Muscle of back (tissue), 11 donors: ENCODE data around the gene ATP10A. TPM values are rescaled to one million over a fixed set of nuclear protein-coding genes. Genes with fewer than 3 reads are reported as not detected.
A peak's percentile ranks its signal among the peaks of the same experiment; 100 is the strongest.

Experiments
- DNase-seq, 3 donors: peaks; one replicate each; pipeline versions ENCODE4 v3.0.0 to v3.0.0-alpha.2; 2013
- polyA plus RNA-seq, 10 donors: library from polyadenylated mRNA; unstranded; fragments of 120-200 nt; gene quantifications; one replicate each; pipeline ENCODE4 v1.2.1, GENCODE V29; 2013; ENCODE audit not compliant: insufficient read length in 10 of 10

Gene ATP10A
- polyA plus RNA-seq, 10 donors = 2.3 to 4.1 (median 2.8) TPM

DNA sequence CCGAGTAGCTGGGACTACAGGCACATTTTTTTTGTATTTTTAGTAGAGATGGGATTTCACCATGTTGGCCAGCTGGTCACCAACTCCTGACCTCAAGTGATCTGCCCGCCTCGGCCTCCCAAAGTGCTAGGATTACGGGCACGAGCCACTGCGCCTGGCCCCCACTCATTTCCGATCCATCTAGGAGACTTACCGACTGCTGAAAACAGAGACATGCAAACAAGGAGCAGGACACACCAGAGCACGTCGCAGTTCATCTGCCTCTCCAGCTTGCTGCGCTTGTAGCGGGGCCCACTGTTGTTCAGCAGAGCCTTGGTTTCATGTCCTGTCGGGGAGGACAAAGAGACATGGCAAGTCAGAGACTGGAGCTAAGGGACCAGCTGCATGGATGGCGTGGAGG lies 137.4 kb downstream of the ATP10A start:
- DNase-seq = no peak

DNA sequence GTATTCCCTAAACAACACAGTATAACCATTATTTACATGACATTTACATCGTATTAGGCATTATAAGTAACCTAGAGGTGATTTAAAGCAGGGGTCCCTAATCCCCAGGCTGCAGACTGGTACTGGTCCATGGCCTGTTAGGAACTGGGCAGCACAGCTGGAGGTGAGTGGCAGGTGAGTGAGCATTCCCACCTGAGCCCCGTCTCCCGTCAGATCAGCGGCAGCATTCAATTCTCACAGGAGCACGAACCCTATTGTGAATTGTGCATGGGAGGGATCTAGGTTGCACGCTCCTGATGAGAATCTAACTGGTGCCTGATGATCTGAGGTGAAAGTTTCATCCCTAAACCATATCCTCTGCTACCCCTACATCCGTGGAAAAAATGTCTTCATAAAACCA lies 138.2 kb downstream of the ATP10A start:
- no peak for DNase-seq

DNA sequence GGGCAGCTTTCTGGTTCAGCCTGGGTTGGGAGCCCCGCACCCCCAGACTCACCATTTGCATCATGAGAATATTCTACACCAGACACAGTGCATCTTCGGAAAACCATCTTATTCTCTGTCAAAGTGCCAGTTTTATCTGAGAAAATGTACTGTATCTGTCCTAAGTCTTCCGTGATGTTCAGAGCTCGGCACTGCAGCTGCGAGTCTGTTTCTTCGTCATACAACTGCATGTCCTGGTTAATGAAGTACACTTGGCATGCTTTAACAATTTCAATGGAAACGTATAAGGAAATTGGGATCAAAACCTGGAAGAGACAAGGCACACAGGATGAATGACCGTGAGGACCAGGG lies 141.5 kb downstream of the ATP10A start:
- DNase-seq = no peak

DNA sequence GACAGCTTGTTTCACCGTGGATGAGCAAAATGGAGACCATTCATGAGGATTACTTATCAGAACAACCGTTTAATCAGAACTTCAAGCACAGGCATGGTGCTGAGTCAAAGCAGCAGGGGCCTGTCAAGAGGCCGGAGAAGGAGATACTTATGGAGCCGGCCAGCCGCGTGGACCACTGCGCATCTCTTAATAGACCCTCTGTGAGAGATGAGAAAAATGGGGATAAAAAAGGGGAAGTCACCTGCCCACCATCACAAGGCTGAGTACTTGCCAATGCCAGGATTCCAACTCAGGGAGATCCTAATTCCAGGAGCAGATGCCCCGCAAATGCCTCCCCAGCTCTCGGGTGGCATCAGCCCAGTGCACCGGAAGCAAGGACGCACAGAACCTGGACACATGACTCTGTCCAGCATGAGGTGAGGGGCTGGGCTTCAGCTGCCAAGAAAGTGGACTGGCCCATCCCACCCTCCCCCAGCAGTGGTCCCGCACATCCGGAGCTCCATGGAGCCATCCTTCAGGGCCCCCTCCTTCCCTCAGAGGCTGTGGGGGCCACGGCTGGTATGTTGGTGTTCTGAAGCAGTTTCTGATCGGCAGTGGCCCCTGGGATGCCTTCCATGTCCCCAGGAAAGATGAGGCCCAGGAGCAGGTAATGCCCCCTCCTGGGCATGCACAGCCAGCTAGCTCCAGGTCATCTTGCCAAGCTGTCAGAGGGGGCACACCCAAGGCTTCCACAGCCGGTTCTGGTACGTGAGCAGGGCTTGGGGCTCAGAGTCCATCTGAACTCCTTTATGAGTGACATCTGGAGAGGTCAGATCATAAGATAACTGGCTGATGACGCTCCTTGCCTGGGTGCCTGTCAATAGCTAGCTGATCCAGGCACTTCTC lies 143.8 kb downstream of the ATP10A start:
- DNase-seq = no peak

DNA sequence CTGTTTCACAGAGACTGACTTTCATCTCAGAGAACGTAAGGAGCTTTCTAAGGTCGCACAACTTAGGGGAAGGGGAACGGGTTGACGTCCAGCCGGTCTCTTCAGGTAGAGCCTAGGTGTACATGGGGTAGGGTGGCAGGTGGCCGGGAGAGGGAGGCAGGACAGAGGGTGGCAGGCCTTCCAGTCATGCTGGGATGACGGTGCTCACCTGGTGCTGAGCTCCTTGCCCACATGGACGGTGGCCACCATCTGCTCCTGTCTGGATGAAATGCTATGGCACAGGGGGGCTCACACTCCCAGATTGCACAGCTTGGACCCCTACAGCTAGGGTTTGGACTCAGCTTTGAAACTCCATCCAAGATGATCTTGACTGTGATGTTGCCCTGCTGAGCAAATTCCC lies 144.5 kb downstream of the ATP10A start:
- no peak for DNase-seq

DNA sequence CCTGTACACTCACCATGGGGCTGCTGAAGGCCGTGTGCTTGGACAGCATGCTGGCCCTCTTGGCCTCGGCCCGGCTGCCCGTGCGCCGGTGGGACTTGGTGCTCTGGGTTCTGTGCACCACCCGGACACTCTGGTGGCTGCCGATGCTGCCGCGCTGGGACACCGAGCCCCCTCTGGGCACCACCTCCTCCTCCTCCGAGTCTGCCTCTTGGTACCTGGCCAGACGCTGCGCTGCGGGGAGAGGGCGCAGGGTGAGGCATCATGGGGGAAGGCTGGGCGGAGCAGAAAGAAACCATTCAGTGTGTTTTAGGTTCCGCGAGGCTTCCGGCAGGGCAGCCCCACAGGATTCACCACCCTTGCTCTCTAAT lies 145.0 kb downstream of the ATP10A start:
- no peak for DNase-seq

DNA sequence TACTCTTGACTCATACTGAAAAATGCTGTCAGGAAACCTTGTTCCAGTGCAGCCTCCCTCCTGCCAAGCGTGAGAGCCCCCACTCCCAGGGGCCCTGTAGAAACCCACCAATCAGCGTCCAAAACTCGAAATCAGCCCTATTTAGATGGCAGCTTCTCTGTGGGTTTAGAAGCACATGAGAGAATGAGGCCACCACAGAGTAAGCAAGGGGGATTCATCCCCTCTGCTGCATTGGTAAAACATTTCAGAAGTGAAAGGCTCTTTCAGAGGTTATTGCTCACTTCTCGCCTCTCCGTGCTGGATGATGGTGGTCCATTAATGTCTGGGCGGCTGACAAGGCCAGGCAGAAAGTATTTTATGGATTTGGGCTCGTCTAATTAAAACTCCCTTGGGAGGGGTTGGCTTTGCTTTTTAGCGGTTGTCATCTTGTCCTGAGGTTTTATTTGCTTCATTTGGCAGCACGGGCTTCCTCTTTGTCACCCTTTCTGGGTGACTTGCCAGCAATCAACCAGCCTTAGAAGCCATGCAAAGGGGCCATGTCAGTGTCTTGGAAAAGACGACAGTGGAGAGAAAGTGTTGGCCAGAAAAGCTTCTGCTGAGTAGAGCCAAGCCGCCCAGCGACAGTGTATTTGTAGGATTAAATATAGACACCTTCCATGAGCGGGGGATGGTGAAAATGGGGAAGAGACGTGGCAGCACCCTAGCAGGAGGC lies 145.5 kb downstream of the ATP10A start:
- DNase-seq = peak; percentile 34 to 58 (median 55)

DNA sequence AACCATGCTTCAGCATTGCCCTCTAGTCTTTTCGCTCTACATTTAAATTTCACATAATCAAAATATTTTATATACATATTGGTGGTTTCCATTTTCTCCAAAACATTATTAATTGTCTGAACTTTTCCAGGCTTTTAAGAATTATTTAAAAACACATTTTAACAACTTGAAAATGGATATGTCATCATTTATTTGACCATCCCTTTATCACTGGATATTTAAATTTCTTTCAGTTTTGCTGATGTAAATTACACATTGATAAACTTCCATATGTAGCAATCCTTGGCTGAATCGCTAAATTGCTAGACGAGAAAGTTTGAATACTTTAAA lies 146.0 kb downstream of the ATP10A start:
- no peak for DNase-seq

DNA sequence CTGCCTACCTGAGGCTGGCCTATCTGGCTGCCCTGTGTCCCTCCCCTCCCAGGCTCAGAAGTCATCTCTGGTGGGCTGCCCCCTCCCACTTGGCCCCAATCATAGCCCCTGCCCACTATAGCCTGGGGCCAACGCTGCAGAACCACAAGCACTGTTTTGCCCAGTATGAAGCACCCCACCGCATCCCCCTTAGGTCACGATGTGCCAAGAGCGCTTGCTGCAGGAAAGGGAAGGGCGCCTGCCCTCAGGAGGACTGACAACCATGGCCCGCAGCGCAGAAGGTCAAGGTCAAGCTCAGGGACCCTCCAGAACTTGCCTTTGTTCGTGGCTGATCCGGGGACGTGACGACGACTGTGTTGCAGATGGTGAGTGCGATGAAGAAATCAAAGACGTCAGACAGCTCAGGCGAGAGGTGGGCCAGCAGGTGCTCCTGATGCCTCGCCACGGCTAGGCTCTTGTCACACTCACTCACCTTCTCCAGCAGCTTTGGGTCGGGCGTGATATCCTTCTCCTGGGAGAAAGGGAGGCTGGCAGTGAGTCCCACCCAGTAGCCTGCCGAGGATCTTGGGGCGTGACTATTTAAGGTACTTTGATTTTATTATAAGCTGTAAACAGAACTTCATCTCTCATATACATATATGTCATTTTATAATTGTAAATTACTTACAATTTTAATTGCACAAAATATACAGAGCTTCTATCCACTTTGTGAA lies 146.6 kb downstream of the ATP10A start:
- no peak for DNase-seq

DNA sequence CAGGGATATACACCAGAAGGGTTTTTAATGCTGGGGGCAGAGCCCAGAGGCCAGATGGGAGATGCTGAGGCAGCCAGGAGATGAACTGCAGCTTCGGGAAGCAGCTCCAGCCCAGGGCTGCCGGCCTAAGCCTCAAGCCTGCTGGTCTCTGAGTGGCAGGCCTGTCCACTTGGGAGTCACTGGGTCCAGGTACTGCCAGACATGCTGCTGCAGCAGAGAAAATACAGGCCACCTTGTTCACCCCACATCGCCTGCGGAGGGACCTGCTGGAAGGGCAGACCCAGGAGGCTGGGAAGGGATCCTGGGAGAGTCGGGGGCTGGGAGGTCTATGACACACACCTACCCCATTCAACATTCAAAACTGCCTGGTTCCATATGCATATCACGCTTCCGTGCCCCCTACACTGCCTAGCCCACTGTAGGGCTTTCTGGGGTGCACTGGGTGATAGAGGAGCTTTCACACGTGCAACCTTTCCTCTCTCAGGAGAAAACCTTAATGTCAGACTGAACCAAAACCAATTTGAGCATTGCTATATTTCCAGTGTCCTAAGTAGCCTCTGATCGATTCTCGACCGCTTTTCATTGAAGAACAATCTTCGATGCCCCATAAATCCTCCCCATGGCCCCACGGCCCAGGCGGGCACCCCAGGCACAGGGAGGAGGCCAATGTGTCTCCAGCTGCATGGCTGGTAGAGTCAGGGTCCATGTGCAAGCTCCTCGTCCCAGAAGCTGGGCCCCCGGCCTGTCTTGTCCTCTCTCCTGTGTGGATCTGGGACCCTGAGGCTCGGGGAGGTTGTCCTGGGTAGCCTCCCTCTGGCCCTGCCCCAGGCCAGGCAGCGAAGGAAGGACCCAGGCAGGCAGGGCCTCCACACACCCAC lies 147.4 kb downstream of the ATP10A start:
- no peak for DNase-seq

DNA sequence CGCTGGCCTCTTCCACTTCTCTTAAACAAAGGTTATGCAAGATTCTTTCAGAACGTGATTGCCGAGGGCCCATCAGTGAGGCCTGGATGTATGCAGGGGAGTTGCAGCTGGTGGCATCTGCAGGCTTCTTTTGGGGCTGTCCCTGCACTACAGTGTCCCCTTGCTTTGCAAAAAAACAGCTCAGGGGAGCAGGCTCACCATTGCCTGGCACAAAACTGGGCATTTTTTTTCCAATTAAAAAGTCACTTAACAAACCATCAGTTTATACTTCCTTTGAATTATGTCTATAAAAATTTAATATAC lies 148.6 kb downstream of the ATP10A start:
- no peak for DNase-seq

DNA sequence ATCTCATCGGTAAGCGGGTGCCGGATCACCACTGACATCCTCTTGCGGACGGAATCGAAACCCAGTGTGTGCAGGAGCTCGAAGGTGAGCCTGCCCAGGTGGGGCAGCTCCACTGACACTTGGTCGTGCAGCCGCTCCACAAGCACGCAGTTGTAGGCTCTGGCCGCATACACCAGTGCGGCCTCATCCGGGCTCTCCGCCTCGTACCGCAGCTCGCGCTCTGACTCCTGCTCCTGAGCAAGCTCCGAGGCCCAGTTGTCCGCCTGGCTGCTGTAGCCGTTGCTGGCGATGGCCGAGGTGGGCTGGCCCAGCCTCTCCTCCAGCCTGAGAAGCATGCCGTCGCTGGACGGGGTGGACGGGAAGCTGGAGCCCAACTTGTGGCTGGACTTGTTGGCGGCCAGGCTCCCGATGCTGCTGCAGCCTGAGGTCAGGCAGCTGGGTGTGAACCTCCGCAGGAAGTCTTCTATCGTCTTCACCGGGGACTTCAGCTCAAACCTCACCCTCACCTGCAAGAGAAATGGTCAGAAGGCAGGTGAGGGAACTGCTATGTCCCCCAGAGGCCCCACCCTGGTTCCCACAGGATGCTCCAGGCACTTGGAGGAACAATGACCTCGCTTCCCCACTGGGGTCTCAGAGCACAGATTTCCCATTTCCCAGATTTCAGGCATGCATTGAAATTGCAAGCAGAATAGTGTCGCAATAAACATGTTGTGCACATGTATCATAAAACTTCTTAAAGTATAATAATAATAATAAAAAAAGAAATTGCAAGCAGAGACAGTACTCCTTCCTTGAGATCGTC lies 149.2 kb downstream of the ATP10A start:
- DNase-seq = no peak

DNA sequence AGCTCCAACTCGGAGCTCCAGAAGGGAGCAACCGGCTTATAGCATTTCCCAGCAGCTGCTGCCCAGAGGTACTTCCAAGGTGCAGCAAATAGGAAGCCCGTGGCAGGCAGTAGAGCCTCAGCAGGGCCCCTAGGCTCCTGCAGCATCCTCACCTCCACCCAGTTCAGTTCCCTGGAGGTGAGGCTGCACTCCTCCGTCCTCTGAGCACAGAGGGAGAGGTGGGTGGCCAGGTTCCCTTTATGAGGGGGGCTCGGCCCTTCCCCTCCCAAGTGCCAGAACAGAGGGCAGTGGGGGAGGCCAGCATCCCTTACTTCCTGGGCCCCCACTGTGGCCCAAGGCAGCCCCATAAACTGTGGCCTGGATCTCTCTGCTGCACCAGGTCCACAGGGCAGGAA lies 150.2 kb downstream of the ATP10A start:
- no peak for DNase-seq

DNA sequence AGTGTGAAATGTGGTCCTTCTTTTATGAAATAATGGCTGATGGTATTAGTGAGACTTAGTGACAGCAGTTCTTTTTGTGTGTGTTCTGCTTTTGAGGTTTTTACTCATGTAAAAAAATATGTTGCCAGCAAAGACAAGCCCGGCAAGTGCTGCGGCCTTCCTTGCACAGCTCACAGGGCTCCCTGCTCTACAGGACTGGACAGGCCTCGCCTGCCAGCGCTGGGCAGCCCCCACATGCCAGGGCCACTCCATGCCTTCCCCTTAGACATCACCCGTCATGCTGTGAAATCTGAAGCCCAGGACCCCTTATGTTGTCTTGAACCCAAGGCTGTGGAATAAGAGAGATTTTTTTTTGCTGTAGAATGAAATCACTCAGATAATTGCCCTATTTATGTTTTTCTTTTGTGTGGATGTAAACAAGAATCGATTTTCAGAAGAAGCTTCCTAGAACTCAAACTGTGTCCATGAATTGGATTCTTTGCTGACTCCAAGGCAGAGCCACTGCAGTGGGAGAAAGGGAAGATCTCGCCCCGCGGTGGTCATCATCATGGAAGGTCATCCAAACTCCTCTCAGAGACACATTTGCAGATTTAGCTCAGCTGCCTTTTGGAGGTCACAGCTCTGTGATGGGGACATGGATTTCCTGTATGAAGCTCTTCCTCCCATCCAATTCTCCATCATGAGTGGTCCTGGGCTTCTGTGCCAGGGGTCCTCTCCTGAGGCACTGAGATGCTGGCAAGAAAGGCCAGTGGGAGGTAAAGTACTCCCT lies 150.8 kb downstream of the ATP10A start:
- DNase-seq = no peak

DNA sequence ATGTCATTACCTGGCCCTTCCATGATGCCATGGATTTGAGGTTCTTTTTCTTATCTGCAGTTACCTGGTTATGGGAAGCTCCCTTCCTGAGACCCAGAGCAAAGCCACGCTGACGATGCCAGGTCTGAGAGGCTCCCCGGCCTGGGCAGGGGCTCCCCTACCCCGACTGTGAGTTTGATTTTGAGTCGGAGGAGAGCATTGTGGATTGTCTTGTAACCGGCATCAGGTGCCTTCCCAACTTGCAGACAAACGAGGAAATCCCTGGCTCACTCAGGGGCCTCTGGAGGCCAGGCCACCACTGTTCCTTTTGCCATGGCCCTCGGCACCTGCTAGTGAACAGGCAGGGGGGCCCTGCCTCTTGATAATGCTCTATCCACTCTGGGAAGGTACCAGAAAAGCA lies 151.4 kb downstream of the ATP10A start:
- no peak for DNase-seq

DNA sequence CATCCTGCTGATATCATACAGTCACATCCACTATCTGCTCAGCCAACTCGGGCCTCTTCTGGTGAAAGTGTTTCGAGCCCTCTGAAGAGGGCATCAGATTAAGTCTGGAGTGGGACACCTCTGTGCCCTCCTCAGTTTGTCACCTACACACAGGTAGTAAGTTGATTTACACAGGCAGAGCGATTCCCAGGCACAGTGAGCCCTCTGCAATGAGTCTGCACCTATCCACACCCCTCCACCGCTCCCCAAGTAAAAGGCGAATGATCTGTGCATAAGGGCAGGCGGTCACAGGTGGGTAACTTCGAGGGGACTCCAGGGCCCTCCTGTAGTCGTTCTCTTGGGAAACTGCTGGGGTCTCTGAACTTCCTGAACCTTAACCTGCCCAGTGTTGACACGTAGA lies 152.0 kb downstream of the ATP10A start:
- DNase-seq = no peak

DNA sequence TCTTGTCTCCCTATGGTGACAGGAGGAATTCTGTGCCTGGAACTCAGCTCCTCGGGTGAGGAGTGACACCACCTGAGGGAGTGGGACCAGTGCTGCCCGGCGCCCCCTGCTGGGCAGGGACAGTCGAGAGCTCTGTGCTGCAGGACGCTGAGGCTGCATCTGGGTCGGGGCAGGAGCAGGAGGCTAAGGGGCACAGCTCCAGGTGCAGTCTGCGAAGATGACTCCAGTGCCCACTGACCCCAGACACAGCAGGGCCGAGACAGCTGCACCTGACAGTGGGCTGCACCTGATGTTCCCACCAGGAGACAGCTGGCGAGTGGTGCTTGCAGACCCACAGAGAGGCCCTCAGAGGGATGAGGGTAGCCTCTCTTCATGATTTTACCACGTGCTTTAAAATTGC lies 152.9 kb downstream of the ATP10A start:
- no peak for DNase-seq

DNA sequence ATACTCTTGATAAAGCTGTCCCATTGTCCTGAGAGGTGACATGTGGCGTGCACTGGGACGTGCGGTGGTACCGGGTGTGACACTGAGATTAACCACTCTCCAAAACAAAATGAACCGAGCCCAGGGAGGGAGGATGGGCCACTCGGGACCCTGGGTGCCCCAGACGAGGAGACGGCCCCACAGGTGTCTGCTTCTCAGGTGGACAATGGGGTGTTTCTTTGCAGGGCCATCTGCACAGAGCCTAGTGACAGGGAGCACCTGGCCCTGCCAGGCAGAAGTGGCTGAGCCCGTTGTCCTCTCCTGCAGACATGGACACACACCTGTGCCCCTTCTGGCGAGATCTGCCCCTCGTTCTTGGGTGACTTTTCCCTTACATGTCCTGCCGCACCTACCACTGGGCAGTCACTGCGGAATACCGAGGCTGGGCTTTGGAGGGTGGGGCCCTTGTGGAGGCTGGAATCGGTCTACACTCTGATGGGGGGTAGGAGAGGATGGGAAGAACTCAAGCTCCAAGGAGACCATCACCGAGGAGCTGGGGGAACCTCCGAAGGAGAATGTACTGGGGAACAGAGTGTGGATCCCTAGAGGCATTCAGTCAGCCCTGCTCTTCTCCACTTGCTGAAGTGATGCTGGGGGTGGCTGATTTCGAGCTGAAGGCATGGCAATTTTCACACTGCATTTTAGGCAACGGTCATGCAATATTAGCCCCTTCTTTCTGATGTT lies 153.5 kb downstream of the ATP10A start:
- DNase-seq = no peak

DNA sequence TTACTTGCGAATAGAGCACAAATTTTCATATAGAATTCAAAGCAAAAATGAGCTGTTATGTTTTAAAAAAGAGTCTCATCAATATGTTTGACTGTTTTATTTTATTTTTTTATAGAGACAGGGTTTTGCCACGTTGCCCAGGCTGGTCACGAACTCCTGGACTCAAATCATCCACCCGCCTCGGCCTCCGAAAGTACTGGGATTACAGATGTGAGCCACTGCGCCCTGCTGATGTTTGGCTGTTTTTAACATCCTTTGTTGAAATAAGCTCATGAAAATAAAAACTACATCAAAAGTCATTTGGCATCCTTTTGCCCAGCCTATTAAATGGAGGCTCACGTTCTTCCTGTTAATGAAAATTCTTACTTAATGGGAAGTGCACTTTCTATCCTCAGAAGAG lies 154.7 kb downstream of the ATP10A start:
- DNase-seq = no peak
